Hematopoietic multipotent progenitor cell (in vitro differentiated cells): ENCODE measurements around the gene SLC17A7. TPM values are rescaled to one million over a fixed set of nuclear protein-coding genes. Genes with fewer than 3 reads are reported as not detected.

Experiments used
- DNase-seq, 3 donors: peaks; one replicate each; pipeline ENCODE4 v3.0.0-alpha.2; 2011 to 2015; ENCODE audit warnings: low read depth in 2 of 3, low spot score in 2 of 3
- small RNA-seq: library from RNA; depleted of rRNA; stranded (forward); fragments of <200 nt; gene quantifications from one replicate; pipeline ENCODE3, GENCODE V24; 2012
- total RNA-seq: library from RNA; depleted of rRNA; stranded (reverse); fragments of >200 nt; gene quantifications from one replicate; pipeline ENCODE4 v1.2.3, GENCODE V29; 2012

Gene SLC17A7
- total RNA-seq, 1 donor, result not detected

DNA sequence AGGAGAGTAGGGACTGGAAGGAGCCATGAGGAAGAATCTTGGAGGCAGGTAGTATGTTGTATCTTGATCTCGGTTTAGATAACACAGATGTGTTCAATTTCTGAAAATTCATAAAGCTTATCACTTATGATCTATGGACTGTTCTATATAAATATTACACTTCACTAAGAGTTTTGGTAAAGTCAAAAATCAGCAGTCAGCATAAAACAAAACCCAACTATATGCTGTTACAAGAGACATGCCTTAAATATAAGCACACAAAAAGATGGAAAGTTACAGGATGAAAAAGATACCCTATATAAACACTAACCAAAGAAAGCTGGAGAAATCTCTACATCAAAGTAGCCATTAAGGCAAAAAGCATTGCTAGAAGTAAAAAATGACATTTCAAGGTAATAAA is 57.7 kb downstream of the SLC17A7 start:
- no peak for DNase-seq

DNA sequence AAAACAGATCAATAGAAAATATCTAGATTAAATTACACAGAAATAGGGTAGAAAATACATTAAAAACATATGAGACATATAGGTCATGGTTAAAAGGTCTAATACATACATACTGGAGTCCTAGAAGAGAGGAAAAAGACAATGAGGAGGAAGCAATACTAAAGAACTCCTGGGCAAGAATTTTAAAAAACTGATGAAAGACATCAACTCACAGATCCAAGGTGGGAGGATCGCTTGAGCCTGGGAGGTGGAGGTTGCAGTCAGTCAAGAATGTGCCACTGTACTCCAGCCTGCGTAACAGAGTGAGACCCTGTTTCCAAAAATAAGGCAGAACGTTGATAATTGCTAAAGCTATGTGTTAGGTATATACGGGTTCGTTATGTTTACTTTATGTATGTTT is 58.7 kb downstream of the SLC17A7 start:
- no peak for DNase-seq

DNA sequence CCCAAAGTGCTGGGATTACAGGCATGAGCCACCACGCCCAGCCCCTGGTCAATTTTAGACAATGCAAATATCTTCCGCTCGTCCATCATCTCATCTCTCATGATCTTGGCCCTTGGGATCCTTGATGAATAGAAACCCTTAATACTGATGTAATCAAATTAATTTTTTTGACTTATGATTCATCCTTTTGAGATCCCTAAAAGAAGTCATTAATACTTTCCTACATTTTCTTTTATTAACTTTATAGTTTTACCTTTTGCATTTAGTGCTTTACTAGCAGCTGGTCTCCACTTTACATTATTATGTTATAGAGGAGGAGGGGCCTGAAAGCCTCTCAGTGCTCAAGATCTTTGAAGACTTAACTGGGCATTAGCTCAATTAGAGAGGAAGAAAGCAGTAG is 60.9 kb downstream of the SLC17A7 start:
- no peak for DNase-seq

Small RNA genes within 50 kb of the gene (small RNA-seq; reads per million reads assigned to genes)
- gene SNORD32A, result not detected
- not detected for gene SNORD33
- not detected for gene SNORD34
- gene SNORD35A, result not detected

Other genes starting within 250 kb of the SLC17A7 start
- gene SLC6A16, start 116.3 kb downstream of the SLC17A7 start, total RNA-seq, result 0.54 TPM
- 255 TPM for gene CD37, start 106.1 kb downstream of the SLC17A7 start, total RNA-seq
- 0.27 TPM for gene TEAD2, start 79.1 kb downstream of the SLC17A7 start, total RNA-seq
- not detected for gene DKKL1, start 77.7 kb downstream of the SLC17A7 start, total RNA-seq
- 0.27 TPM for gene KASH5, start 53.3 kb downstream of the SLC17A7 start, total RNA-seq
- gene PTH2, start 18.1 kb downstream of the SLC17A7 start, total RNA-seq, result not detected
- gene GFY, start 16.1 kb downstream of the SLC17A7 start, total RNA-seq, result not detected
- 115 TPM for gene PIH1D1, start 10.3 kb upstream of the SLC17A7 start, total RNA-seq
- gene ALDH16A1, start 11.7 kb upstream of the SLC17A7 start, total RNA-seq, result 94.0 TPM
- 3.8 TPM for gene FLT3LG, start 32.7 kb upstream of the SLC17A7 start, total RNA-seq
- gene RPL13A, start 46.1 kb upstream of the SLC17A7 start, total RNA-seq, result 5,678 TPM
- 7,657 TPM for gene RPS11, start 54.9 kb upstream of the SLC17A7 start, total RNA-seq
- 26.9 TPM for gene FCGRT, start 71.1 kb upstream of the SLC17A7 start, total RNA-seq
- 1.1 TPM for gene RCN3, start 86.5 kb upstream of the SLC17A7 start, total RNA-seq
- 114 TPM for gene NOSIP, start 139.0 kb upstream of the SLC17A7 start, total RNA-seq
- gene PRRG2, start 139.8 kb upstream of the SLC17A7 start, total RNA-seq, result 2.7 TPM
- gene PRR12, start 149.7 kb upstream of the SLC17A7 start, total RNA-seq, result 8.1 TPM
- 7.5 TPM for gene RRAS, start 198.6 kb upstream of the SLC17A7 start, total RNA-seq
- 18.6 TPM for gene SCAF1, start 200.7 kb upstream of the SLC17A7 start, total RNA-seq
- 86.7 TPM for gene IRF3, start 224.3 kb upstream of the SLC17A7 start, total RNA-seq
- 8.1 TPM for gene BCL2L12, start 224.4 kb upstream of the SLC17A7 start, total RNA-seq
- 455 TPM for gene PRMT1, start 235.7 kb upstream of the SLC17A7 start, total RNA-seq
- 1.9 TPM for gene ADM5, start 248.1 kb upstream of the SLC17A7 start, total RNA-seq
- 0.54 TPM for gene CPT1C, start 249.6 kb upstream of the SLC17A7 start, total RNA-seq